ENCODE results near the gene OR10P1.

The OR10P1 gene

DNA sequence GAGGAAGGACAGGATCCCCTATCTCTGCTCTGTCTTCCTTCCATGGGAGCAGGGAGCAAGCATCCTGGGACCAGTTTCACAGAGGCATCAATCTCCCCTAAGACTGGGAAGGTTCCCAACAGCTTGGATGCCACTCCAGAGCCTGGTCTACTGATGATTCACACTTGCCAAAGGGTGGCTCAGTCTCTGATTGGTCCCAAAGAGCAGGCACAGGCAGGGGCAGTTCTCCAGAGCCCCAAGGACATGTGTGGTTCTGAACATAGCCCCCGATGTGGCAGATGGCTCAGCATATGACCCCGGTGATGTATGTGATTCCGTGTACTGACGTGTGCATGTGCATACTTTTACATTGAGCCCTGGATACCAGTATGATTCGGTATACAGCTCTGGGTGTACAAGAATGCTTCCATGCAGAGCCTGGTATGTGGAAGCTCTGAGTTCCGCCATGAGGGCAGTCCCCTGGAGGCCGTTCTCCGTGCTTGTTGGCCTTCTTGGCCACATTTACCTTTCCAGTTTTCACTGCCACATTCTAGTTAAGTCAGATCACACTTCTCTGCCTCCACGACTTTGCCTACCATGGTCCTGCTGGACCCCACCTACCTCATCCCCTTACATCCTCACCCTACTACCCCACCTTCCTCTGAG lies 49.8 kb downstream of the OR10P1 start:
- DNase-seq (ENCODE audit: low read depth): no peak
